ENCODE results near the gene TMEM45B.
"Not testable (repeated sequence)": the region's sequence is repeated elsewhere in the genome, so short reads cannot be mapped to it uniquely, and the experiment has no call there.

DNA sequence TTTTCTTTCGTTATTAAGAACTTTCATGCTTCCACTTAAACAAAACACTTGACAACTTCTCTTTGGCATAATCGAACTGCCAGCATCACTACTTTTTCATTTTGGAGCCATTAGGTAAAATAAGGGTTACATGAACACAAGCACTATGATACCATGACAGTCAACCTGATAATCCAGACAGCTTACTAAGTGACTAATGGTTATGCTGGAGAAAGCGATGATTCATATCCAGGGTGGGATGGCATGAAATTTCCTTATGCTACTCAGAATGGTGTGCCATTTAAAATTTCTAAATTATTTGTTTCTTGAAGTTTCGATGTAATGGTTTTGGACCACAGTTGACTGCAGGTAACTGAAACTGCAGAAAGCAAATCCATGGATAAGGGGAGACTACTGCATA lies 15.6 kb downstream of the TMEM45B start:
- TF ChIP-seq, protein P1, sequence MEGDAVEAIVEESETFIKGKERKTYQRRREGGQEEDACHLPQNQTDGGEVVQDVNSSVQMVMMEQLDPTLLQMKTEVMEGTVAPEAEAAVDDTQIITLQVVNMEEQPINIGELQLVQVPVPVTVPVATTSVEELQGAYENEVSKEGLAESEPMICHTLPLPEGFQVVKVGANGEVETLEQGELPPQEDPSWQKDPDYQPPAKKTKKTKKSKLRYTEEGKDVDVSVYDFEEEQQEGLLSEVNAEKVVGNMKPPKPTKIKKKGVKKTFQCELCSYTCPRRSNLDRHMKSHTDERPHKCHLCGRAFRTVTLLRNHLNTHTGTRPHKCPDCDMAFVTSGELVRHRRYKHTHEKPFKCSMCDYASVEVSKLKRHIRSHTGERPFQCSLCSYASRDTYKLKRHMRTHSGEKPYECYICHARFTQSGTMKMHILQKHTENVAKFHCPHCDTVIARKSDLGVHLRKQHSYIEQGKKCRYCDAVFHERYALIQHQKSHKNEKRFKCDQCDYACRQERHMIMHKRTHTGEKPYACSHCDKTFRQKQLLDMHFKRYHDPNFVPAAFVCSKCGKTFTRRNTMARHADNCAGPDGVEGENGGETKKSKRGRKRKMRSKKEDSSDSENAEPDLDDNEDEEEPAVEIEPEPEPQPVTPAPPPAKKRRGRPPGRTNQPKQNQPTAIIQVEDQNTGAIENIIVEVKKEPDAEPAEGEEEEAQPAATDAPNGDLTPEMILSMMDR (IDR thresholded peaks at IDR 0.05) = not testable (repeated sequence)
- TF ChIP-seq POLR2A (IDR thresholded peaks at IDR 0.05) = not testable (repeated sequence)

Measured in esophagus squamous epithelium (tissue), 4 donors.